Measurements from ENCODE around the gene GJB4.
A peak's percentile ranks its signal among the peaks of the same experiment; 100 is the strongest.
"Not testable (repeated sequence)": the region's sequence is repeated elsewhere in the genome, so short reads cannot be mapped to it uniquely, and the experiment has no call there.

Gene GJB4

GRCh38 chr1:34759503-34760357, at the start of gene GJB4:
TSS of gene GJB4 (plus strand) at chr1:34759740. CDS start at chr1:34761255, 1,515 bp downstream.
- no peak for DNase-seq

- no peak for DNase-seq
These were observed 48.7 kb upstream of the GJB4 start for GRCh38 chr1:34710812-34711211.

GRCh38 chr1:34711485-34711884, 48.1 kb upstream of the GJB4 start:
- DNase-seq, result no peak

- DNase-seq, result no peak
These were observed 47.4 kb upstream of the GJB4 start for GRCh38 chr1:34712007-34712688.

GRCh38 chr1:34713443-34713842, 46.1 kb upstream of the GJB4 start:
- no peak for DNase-seq

- no peak for DNase-seq
These were observed 45.2 kb upstream of the GJB4 start for GRCh38 chr1:34714386-34714785.

- no peak for DNase-seq
These were observed 44.4 kb upstream of the GJB4 start for GRCh38 chr1:34715139-34715538.

GRCh38 chr1:34721241-34721640, 38.3 kb upstream of the GJB4 start:
- no peak for DNase-seq

- DNase-seq, result no peak
These were observed 37.7 kb upstream of the GJB4 start for GRCh38 chr1:34721646-34722355.

- no peak for DNase-seq
These were observed 32.7 kb upstream of the GJB4 start for GRCh38 chr1:34726861-34727260.

GRCh38 chr1:34730485-34730884, 29.1 kb upstream of the GJB4 start:
- no peak for DNase-seq

GRCh38 chr1:34732831-34733230, 26.7 kb upstream of the GJB4 start:
- DNase-seq, result not testable (repeated sequence)

GRCh38 chr1:34736692-34737091, 22.8 kb upstream of the GJB4 start:
- peak; percentile 31 for DNase-seq

GRCh38 chr1:34737236-34737635, 22.3 kb upstream of the GJB4 start:
- not testable (repeated sequence) for DNase-seq

GRCh38 chr1:34739613-34740012, 19.9 kb upstream of the GJB4 start:
- DNase-seq, result no peak

- no peak for DNase-seq
These were observed 19.2 kb upstream of the GJB4 start for GRCh38 chr1:34740161-34740868.

GRCh38 chr1:34742667-34743270, 16.8 kb upstream of the GJB4 start:
- no peak for DNase-seq

- no peak for DNase-seq
These were observed 15.8 kb upstream of the GJB4 start for GRCh38 chr1:34743775-34744174.

- no peak for DNase-seq
These were observed 14.7 kb upstream of the GJB4 start for GRCh38 chr1:34744851-34745250.

GRCh38 chr1:34745666-34746065, 13.9 kb upstream of the GJB4 start:
- no peak for DNase-seq

- no peak for DNase-seq
These were observed 13.4 kb upstream of the GJB4 start for GRCh38 chr1:34746101-34746500.

- no peak for DNase-seq
These were observed 12.5 kb upstream of the GJB4 start for GRCh38 chr1:34746785-34747637.
